Measurements from ENCODE around the gene PTEN.
"Not testable (repeated sequence)": the region's sequence is repeated elsewhere in the genome, so short reads cannot be mapped to it uniquely, and the experiment has no call there.

The PTEN gene

GRCh38 chr10:87869773-87870551 is 6.5 kb downstream of the PTEN start:
- no peak for DNase-seq (ENCODE audit: low read depth in 2 of 2)

- no peak for DNase-seq (ENCODE audit: low read depth in 2 of 2)
Observed at GRCh38 chr10:87872828-87873227, 9.4 kb downstream of the PTEN start.

- DNase-seq (ENCODE audit: low read depth in 2 of 2) = no peak
Observed at GRCh38 chr10:87873656-87874055, 10.2 kb downstream of the PTEN start.

DNA sequence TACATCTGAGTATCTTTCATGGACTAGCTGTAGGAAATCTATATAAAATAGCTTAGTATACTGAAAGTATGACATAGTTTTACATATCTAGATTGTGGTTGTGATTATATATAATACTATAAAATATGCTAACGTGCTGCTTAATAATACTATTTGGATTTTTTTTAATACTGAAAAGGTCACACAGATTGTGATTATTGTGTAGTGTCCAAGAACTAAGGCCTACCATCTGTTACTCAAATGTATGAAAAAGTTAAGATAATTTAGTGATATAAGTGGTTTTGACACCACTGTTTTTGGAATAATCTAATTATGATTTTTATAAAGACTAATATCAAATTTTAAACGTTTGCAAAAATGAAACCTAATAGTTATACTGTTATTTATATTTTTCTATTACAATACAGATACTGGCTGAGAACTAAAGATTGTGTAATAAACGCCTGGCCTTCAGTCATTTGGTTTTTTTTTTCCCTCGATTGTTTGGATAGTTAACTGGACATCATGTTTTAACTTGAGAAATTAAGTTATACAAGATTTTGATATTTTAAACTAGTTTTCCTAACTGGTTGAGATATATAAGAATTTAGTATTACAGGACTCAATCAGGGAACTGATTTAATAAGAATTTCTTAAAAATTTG is 12.6 kb downstream of the PTEN start:
- no peak for DNase-seq (ENCODE audit: low read depth in 2 of 2)

- no peak for DNase-seq (ENCODE audit: low read depth in 2 of 2)
Observed at GRCh38 chr10:87878664-87879459, 15.4 kb downstream of the PTEN start.

GRCh38 chr10:87880336-87880735 is 16.9 kb downstream of the PTEN start:
- no peak for DNase-seq (ENCODE audit: low read depth in 2 of 2)

DNA sequence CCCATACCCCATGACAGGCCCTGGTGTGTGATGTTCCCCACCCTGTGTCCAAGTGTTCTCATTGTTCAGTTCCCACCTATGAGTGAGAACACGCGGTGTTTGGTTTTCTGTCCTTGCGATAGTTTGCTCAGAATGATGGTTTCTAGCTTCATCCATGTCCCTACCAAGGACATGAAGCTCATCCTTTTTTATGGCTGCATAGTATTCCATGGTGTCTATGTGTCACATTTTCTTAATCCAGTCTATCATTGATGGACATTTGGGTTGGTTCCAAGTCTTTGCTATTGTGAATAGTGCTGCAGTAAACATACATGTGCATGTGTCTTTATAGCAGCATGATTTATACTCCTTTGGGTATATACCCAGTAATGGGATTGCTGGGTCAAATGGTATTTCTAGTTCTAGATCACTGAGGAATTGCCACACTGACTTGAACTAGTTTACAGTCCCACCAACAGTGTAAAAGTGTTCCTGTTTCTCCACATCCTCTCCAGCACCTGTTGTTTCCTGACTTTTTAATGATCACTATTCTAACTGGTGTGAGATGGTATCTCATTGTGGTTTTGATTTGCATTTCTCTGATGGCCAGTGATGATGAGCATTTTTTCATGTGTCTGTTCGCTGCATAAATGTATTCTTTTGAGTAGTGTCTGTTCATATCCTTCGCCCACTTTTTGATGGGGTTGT is 18.1 kb downstream of the PTEN start:
- DNase-seq (ENCODE audit: low read depth in 2 of 2) = not testable (repeated sequence)

DNA sequence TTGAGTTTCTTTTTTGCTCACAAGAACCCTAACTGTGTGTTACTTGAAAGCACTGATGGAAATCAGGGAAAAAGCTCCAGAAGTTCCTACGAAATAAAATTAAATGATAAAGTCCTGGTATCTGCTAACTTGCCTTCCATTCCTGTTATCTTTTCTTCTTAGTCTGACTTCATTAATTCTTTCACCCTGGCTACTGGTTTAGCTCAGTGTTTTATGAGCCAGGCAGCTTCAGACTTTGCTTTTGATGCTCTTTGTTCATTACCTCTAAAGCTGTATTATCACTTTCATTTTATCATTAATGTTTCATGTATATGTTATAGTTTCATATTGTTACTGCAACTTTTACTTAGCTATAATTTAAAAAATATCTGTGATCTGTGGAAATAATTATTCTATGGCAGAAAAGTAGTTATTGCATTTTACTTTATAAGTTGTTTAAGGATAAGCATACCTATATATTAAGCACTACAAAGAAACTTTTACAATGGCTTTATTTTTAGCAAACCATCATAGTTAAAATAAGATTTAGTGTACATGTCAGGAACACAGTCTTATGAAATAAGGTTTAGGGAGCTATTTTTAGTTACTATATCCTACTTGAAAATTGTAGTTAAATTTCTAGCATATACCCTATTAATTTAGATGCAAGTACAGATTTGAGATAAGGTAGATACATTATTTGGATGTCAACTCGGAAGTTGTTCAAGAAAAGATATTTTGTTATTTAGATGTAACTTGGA is 19.3 kb downstream of the PTEN start:
- DNase-seq (ENCODE audit: low read depth in 2 of 2) = no peak

DNA sequence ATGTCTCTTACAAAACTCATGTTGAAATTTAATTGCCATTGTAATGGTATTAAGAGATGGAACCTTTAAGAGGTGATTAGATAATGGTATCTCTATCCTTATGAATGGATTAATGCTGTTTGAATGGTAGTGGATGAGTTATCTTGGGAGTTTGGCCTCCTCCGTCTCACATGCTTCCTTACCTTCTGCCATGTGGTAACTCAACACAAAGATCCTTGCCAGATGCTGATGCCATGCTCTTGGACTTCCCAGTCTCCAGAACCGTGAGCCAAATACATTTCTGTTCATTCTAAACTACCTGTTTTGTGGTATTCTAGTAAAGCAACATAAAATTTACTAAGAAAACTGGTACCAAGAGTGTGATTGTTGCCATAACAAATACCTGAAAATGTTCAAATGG is 23.2 kb downstream of the PTEN start:
- DNase-seq (ENCODE audit: low read depth in 2 of 2) = no peak

DNA sequence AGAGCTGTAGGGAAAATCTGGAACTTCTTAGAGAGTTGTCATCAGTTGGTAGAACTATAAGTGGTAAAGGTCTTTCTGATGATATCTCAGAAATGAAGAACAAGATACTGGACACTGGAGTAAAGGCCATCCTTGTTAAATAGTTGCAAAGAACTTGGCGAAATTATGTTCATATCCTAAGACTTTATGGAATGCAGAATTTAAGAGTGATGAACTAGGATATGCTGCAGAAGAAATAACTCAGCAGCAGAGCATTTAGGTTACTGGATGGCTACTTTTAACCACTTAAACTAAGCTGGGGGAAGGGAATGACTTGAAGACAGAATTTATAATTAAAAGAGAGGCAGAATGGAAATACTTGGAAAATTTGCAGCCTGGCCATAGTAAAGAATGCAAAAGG is 23.7 kb downstream of the PTEN start:
- no peak for DNase-seq (ENCODE audit: low read depth in 2 of 2)

- DNase-seq (ENCODE audit: low read depth in 2 of 2) = no peak
Observed at GRCh38 chr10:87887548-87888289, 24.3 kb downstream of the PTEN start.

- no peak for DNase-seq (ENCODE audit: low read depth in 2 of 2)
Observed at GRCh38 chr10:87895430-87895829, 32.0 kb downstream of the PTEN start.

DNA sequence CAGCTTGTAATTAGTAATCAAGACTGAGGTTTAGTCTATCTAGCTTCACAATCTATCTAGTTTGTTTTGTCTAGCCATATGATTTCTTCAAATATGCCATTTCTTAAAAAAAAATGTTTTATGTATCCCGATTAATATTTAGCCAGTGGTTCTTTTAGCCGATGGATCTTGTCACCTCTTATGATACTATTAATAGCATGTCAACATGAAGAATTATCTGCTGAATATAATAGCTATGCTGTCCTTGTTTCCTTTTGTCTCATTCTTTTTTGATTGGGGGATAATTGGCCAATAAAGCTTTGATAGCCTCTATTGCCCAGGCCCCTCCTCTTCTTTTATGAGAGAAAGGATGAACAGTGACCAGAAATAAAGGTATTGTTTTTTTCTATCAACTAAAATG is 32.8 kb downstream of the PTEN start:
- DNase-seq (ENCODE audit: low read depth in 2 of 2) = no peak

- not testable (repeated sequence) for DNase-seq (ENCODE audit: low read depth in 2 of 2)
Observed at GRCh38 chr10:87897957-87898356, 34.5 kb downstream of the PTEN start.

DNA sequence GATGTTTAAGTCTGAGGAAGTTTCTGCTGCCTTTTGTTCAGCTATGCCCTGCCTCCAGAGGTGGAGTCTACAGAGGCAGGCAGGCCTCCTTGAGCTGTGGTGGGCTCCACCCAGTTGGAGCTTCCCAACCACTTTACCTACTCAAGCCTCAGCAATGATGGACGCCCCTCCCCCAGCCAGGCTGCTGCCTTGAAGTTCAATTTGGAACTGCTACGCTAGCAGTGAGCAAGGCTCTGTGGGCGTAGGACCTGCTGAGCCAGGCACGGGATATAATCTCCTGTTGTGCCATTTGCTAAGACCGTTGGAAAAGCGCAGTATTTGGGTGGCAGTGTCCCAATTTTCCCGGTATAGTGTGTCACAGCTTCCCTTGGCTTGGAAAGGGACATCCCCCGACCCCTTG is 40.0 kb downstream of the PTEN start:
- DNase-seq (ENCODE audit: low read depth in 2 of 2) = not testable (repeated sequence)

GRCh38 chr10:87913156-87913921 is 49.9 kb downstream of the PTEN start:
- DNase-seq (ENCODE audit: low read depth in 2 of 2) = no peak

GRCh38 chr10:87915406-87915805 is 52.0 kb downstream of the PTEN start:
- no peak for DNase-seq (ENCODE audit: low read depth in 2 of 2)

- no peak for DNase-seq (ENCODE audit: low read depth in 2 of 2)
Observed at GRCh38 chr10:87915989-87916388, 52.6 kb downstream of the PTEN start.

- no peak for DNase-seq (ENCODE audit: low read depth in 2 of 2)
Observed at GRCh38 chr10:87916515-87916914, 53.1 kb downstream of the PTEN start.
